AG09309 (cell line): ENCODE data around the gene MYLK.

ENCODE experiments used
- DNase-seq: peaks from one replicate; pipeline ENCODE4 v3.0.0-alpha.2; 2010; ENCODE audit warnings: low read depth
- H3K4me3 ChIP-seq: 2 replicates; pipeline ENCODE4 v1.5.1; 2011; ENCODE audit warnings: mild to moderate bottlenecking, low read depth, low read length, moderate library complexity; ENCODE audit not compliant: control insufficient read depth
- TF ChIP-seq, protein P1 (sequence below): IDR thresholded peaks from 2 replicates; pipeline ENCODE4 v1.5.1; 2011; ENCODE audit warnings: mild to moderate bottlenecking, low read depth, low read length, inconsistent platforms; ENCODE audit not compliant: insufficient read depth, control insufficient read depth; ENCODE audit errors: missing control alignments

MYLK gene

DNA sequence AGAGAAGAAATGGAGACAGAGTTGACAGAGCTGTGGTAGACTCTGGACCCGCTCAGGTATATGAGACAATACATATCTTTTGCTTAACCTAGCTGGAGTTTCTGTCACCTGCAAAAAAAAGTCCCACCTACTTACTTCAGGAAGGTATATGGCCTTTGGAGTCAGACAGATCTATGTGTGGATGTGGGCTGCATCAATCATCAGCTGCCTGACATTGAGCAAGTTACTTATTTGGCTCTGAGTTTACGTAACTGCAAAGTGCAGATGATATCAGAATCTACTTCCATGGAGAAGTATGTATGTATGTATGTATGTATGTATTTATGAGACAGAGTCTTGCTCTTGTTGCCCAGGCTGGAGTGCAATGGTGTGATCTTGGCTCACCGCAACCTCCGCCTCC lies 124.3 kb downstream of the MYLK start:
- no peak for DNase-seq
- no peak overlapping the region for H3K4me3 ChIP-seq
- TF ChIP-seq, protein P1, sequence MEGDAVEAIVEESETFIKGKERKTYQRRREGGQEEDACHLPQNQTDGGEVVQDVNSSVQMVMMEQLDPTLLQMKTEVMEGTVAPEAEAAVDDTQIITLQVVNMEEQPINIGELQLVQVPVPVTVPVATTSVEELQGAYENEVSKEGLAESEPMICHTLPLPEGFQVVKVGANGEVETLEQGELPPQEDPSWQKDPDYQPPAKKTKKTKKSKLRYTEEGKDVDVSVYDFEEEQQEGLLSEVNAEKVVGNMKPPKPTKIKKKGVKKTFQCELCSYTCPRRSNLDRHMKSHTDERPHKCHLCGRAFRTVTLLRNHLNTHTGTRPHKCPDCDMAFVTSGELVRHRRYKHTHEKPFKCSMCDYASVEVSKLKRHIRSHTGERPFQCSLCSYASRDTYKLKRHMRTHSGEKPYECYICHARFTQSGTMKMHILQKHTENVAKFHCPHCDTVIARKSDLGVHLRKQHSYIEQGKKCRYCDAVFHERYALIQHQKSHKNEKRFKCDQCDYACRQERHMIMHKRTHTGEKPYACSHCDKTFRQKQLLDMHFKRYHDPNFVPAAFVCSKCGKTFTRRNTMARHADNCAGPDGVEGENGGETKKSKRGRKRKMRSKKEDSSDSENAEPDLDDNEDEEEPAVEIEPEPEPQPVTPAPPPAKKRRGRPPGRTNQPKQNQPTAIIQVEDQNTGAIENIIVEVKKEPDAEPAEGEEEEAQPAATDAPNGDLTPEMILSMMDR: no peak

DNA sequence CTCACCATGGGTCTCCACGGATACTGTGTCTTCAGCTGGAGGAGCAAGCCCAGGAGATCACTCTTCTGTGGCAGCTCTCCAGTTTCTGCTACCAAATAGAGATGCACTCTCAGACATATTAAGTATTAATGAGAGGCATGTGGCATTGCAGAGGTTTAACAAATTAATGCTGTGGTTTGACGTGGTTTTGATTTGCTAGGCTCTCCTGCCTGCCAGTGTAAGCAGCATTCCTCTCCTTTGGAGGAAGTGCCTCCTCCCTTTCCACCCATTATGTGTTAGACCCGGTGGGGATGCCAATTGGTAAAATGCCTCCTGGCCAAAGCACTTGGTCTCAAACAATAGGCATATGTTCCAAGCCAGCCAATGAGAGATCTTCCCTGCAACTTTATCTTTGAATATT lies 124.8 kb downstream of the MYLK start:
- DNase-seq: no peak
- no peak overlapping the region for H3K4me3 ChIP-seq
- TF ChIP-seq, protein P1: no peak

DNA sequence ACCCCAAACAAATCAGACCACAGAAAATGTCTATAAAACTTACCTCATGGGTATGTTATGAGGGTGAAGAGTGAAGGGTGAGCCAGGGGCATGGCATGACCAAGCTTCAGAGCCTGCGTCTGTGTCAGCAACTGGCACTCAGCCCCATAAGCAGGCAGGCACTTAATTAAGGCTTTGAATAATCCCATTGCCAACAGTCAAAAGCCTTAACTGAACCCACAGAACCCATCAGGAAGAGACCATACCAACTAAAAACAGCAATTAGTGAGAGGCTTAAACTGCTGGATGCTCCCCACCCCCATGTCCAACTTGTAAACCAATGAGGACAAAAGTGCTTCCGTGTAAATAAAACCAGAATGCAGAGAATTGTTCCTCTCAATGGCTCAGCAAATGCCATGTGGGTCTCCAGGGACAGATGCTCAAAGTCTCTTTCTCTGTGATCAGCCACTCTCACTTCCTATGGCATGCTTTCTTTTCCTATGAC lies 126.0 kb downstream of the MYLK start:
- DNase-seq: peak; percentile 89
- H3K4me3 ChIP-seq: no peak overlapping the region
- TF ChIP-seq, protein P1: no peak

DNA sequence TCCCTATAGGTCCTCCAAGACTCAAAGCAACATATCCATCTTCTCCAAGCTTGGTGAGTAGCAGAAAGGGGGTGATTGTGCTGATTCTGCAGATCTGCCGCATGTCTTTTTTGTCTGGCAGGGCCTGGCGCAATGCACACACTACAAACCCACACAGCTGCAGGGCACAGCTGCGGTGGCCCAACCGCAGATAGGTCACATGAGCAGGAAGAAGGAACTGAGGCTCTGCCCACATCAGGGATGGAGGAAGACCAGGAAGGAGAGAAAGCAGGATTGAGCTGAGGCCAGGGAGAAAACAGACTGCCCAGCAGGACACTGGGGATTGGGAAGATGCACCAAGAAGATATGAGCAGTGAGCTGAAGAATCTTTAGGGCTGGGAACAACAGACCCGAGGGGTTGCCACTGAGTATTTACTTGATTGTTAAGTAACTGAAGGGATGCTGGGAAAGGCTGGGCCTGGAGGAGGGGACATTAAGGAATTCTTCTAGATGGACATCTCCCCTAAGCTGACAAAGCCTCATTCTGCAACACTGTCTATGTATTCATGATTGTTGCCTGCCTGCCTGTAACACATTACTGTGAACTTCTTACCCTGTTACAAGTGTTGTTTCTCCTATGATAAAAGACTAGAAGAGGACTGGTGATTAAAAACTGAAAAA lies 126.7 kb downstream of the MYLK start:
- TF ChIP-seq, protein P1: no peak
- no peak for DNase-seq
- no peak overlapping the region for H3K4me3 ChIP-seq

DNA sequence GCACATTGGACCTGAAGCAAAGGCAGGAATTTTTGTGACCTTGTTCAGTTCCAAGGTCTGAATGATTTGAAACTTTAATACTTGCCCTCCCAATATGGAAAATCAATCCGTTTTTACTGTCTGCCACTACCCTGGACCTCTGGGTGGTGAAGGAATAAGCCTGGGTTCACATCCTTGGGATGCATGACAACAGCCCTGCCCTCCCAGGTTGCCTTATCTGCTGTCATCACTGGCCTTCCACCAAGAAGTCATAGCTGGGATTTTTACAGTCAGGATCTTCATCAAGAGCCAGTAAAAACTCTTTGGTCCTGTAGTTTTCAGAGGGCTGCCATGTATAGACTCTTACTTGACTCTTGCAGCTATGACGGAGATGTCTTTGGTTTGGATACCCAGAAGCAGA lies 128.6 kb downstream of the MYLK start:
- no peak overlapping the region for H3K4me3 ChIP-seq
- no peak for DNase-seq
- TF ChIP-seq, protein P1: no peak

DNA sequence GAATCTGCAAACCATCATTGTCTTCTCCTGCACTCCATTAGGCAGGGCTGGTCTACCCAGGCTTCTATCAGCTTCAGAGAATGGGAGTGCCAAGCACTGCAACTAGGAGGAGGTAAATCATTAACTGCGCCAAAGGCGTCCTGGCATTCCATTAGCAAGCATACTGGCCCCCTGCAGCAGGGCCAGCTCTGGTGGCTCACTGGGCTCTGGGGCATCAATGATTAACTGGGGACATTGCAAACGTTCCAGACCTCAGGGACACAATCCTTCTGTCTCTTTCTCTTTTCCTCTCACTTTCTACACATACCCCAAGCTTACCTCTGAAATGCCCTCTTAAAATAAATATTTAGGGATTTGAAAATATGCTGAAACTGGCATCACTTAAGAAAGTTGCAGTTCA lies 129.0 kb downstream of the MYLK start:
- no peak for DNase-seq

More for the DNA sequence above, 129.0 kb downstream of the MYLK start:
- no peak overlapping the region for H3K4me3 ChIP-seq
- TF ChIP-seq, protein P1: no peak
